LNCAP (cell line): ENCODE data around the gene BAG3.

Experiments used
- CTCF ChIP-seq: fragments of 450-650 bp; IDR thresholded peaks from 2 replicates; pipeline ENCODE4 v1.5.1; 2017; ENCODE audit warnings: mild to moderate bottlenecking

BAG3 gene

DNA sequence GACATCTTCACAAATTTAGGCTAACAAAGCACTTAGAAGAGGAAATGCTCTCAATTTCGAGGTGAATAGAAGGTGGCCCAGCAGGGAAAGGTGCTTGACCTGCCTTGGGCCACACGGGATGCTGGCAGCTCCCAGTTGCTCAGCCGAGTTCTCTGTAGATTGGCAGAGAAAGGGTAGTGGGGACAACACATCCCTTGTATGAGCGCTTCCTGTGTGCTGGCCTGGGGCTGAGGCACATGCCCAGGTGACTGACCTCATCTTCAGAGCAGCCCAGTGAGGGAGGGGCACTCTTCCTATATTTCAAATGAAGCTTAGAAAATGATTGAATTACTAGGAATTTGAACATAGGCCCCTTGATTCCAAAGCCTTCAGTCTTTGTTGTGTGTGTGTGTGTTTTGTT is 20.2 kb downstream of the BAG3 start:
- TF ChIP-seq CTCF, result no peak

GRCh38 chr10:119672291-119672690 is 21.1 kb downstream of the BAG3 start:
- TF ChIP-seq CTCF, result no peak

DNA sequence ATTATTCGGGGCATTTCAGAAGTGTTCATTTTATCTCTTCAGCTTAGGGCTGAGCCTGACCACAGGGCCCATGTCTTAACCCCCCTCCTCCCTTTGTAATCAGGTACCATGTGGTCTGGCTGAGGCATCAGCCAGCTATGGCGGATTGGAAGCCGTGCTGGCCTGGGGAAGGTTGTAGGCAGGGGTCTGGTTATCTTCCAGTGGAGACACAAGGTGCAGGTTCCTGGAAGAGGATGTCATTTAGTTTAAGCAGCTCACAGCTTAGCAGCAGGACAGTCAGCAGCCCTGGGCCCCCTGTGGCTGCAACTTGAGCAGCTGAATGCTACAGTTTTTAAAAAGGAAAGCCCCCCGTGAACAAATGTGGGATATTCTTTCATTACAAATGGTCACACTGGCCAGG is 22.1 kb downstream of the BAG3 start:
- no peak for TF ChIP-seq CTCF

DNA sequence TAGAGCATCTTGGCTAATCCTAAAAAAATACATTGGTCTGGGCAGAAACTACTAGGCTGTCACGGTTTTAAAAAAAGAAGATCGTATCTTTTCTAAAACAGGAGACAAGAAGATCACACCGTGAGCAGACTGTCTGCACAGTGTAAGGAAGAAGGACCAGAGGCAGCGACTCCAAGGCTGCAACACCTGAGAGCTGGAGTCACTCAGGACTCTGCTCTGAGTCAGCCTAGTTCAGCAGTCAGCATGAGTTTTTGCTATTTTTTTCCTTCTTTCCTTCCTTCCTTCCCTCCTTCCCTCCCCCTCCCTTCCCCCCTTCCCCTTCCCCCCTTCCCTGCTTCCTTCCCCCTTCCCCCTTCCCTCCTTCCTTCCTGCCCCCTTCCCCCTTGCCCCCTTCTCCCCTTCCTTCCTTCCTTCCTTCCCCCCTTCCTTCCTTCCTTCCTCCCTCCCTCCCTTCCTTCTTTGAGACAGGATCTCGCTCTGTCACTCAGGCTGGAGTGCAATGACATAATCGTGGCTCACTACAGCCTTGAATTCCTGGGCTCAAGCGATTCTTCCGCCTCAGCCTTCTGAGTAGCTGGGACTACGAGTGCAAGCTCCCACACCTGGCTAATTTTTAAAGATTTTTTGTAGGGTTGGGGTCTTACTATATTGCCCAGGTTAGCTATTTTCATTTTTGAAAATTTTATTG is 24.4 kb downstream of the BAG3 start:
- no peak for TF ChIP-seq CTCF

DNA sequence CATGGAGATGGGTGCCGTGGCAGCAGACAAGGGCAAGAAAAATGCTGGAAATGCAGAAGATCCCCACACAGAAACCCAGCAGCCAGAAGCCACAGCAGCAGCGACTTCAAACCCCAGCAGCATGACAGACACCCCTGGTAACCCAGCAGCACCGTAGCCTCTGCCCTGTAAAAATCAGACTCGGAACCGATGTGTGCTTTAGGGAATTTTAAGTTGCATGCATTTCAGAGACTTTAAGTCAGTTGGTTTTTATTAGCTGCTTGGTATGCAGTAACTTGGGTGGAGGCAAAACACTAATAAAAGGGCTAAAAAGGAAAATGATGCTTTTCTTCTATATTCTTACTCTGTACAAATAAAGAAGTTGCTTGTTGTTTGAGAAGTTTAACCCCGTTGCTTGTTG is 25.9 kb downstream of the BAG3 start:
- TF ChIP-seq CTCF, result no peak

- TF ChIP-seq CTCF, result no peak
These were observed 26.9 kb downstream of the BAG3 start for GRCh38 chr10:119677904-119678755.

DNA sequence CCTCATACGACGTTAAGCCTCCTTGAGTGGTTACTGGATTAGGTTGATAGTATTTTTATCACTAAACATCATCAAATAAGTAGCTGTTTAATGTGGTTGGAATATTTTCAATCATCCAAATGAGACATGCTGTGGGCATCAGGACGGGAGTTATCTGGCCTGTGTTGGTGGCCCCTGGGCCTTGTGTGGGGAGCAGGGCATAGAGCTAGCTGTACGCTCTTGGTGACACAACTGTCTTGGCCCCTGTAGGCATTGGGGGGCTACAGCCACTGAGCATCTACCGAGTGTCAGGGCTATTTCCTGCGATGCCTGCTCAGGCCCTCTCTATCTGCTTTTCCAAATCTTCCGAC is 28.3 kb downstream of the BAG3 start:
- TF ChIP-seq CTCF, result no peak
